HG02610 (cell line): Measurements from ENCODE around the gene F12.
"Not testable (repeated sequence)": the region's sequence is repeated elsewhere in the genome, so short reads cannot be mapped to it uniquely, and the experiment has no call there.

ENCODE experiments used
- ATAC-seq: cut with Tn5 transposase; IDR thresholded peaks from one replicate; pipeline ENCODE4 v1.9.1; 2021; ENCODE audit warnings: mild to moderate bottlenecking, moderate library complexity; ENCODE audit not compliant: unreplicated experiment

F12 gene

DNA sequence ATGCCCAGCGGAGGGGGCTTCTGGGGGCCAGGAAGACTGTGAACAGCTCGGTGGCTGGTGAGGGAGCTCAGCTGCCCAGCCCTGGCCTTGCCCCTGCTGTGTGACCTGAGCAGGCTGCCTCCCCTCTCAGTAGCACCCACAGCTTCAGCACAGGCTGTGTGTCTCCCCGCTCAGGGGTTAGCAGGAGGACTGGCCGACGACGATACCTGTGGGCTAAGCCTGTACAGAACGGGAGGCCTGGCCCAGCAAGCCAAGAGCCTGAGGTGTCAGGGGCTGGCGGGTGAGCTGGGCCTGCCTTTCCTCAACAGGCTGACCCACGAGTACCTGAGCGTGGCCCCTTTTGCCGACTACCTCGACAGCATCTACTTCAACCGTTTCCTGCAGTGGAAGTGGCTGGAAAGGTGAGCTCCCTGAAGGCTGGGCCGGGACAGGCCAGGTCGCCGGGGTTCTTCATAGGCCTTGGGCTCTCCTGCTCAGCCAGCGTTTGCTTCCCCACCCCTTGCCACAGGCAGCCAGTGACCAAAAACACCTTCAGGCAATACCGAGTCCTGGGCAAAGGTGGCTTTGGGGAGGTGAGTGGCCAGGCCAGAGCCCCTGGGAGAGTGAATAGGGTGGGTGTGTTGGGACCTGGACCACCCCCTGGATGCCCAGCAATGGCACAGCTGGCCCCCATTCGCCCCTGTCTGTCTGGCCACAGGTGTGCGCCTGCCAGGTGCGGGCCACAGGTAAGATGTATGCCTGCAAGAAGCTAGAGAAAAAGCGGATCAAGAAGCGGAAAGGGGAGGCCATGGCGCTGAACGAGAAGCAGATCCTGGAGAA is 23.7 kb upstream of the F12 start:
- no peak for ATAC-seq

DNA sequence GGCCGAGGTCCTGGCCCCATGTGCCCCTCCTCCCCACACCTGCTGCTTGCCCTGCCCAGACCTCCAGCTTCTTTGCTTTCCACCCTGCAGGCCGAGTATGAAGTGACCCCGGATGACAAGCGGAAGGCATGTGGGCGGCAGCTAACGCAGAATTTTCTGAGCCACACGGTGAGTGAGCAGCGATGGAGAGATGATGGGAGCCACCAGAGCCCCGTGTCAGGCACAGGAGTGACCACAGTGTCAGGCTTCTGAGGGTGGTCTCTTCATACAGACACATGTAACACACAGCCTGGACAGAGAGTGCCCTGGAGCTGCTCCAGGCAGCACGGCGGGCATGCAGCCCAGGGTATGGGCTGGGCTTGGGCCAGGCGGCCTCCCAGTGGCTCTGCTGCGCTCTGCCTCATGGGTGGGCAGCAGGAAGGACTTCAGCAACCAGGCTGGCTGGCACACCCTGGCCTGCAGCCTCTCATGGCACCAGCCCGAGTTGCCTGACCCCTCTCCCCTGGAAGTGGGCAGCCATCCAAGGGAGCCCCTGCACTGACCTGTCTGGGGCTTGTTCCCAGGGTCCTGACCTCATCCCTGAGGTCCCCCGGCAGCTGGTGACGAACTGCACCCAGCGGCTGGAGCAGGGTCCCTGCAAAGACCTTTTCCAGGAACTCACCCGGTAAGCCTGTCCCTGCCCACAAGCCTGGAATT is 22.9 kb upstream of the F12 start:
- ATAC-seq: no peak

DNA sequence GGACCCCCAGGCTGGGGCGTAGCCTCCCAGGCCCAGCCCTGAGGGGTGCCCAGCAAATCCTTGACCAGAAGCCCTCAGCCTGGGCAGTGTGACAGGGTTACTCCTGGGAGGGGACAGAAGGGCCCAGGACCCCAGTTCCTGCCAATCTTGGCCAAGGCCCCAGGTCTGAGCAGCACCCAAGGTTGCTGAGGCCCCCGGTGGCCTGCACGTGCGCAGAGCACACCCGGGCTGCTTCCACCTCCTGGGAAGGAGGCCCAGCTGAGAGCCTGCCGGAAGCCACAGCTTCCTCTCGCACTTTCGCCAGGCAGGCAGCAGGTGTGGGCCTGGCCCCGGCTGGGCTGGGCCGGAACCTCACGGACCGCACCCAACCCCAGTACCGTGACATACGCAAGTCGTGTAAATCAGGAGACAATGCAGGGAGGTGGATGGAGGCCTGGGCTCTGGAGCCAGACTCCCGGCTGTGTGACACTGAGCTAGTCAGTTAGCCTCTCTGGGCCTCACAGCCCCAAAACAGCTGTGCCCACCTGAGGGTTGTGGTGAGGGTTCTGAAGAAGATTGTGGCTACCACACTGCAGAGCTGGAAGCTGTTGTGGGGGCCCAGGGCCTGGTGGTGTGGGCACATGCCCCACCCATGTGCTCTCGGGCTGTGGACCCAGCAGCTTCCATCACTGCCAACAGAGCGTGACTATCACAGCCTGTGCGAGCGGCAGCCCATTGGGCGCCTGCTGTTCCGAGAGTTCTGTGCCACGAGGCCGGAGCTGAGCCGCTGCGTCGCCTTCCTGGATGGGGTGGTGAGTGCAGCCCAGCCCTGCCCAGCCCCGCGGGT is 22.2 kb upstream of the F12 start:
- ATAC-seq: peak; percentile 37

DNA sequence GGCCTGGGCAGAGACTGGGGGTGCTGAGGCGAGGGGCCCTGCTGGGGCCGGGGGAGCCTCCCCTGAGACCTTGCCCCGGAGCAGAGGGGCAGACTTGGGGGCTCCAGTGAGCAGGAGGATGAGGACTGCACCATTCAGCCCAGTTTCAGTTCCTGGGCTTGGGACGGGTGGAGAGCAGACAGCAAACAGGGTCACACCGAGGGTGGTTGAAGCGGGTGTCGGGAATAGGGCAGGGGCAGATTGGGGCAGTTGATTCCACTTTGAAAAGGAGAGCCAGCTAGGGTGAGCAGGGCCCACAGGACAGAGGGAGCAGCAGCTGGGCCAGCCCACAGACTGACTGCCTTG is 21.6 kb upstream of the F12 start:
- no peak for ATAC-seq

DNA sequence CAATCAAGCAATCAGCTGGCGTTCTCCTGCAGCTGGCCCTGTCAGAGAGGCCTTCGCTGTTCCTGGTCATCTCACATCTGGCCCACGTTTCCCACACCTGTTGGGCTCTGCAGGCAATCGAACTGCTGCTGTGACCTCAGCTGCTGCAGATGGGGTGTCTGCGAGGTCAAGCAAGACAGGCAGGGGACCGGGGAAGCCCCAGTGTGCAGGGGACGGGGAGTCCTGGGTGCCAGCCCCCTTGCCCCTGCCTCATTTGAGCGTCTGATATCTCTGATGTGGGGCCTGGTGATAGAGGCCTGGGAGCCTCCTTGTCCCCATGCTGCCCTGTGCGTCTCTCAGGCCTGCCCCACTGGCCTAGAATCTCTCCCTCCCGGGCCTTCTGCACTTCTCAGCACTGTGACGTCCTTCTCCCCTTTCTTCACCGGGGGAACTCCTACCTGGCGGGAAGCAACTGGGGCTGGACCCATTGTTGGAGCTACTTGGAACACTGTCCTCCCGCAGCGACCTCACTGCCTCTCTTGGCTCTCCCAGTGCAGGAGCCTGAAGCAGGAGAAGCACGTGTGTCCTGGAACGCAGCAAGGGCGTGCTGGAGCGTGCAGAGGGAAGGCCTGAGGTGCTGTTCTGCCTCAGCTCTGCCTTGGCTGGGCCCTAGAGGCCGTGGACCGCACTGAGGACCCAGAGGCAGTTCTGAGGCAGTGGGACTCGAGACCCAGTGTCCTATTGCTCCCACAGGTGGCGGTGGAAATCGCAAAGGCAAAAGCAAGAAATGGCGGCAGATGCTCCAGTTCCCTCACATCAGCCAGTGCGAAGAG is 21.0 kb upstream of the F12 start:
- no peak for ATAC-seq

DNA sequence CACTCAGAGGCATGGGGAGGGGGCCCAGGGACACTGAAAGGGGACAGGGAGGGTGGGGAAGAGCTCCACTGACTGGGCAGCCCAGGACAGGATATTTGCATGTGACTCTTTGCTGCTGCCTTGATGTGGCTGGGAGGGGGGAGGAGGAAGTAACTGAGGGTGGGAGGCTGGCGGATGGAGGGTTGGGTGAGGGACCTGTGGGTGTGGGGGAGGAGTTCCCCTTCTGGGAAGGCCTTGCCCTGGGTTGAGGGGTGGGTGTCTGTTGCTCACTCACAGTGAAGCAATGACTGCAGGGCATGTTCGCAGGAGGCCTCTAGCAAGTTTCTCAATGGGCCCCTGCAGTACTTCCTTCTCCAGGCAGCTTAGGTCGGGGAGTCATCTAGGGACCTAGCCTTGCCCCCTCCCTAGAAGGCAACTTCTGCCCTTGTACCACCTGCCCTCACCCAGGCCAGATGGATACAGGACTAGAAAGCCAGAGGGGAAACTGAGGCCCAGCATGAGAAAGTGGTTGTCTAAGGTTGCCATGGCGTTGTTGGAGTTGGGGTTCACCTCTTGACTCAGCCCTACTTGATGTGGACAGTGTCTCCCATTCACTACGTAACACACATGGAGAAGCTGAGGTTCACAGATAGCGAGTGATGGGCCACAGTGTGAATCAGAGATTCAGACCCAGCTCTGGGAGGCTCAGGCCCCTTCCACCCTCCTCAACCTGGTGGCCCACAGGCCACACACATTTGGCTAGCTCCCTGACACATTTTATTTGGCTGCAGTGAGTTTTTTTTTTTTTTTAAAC is 20.1 kb upstream of the F12 start:
- ATAC-seq: no peak

DNA sequence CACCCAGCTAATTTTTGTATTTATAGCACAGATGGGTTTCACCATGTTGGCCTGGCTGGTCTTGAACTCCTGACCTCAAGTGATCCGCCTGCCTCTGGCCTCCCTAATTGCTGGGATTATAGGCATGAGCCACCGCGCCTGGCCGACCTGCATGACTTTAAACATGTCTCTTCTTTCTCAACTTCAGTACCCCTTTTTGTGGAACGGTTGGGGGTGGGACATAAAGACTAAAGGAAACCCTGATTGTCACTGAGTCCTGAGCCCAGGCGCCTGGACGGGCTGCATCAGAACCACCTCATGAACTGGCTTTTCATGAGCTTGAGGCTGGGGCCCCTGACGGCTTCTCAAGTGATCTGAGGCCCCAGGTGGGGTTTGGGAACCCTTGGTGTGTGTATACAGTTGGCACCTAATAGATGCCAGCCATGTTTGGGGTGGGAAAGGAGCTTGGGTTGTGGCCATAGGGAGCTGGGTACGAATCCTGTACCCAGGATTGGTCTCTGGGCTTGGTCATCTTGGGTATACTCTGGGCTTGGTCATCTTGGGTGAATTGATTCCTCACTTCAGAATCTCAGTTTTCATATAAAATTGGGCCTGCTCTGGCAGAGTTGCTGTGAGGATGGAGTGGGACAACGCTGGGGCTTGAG is 19.3 kb upstream of the F12 start:
- no peak for ATAC-seq

DNA sequence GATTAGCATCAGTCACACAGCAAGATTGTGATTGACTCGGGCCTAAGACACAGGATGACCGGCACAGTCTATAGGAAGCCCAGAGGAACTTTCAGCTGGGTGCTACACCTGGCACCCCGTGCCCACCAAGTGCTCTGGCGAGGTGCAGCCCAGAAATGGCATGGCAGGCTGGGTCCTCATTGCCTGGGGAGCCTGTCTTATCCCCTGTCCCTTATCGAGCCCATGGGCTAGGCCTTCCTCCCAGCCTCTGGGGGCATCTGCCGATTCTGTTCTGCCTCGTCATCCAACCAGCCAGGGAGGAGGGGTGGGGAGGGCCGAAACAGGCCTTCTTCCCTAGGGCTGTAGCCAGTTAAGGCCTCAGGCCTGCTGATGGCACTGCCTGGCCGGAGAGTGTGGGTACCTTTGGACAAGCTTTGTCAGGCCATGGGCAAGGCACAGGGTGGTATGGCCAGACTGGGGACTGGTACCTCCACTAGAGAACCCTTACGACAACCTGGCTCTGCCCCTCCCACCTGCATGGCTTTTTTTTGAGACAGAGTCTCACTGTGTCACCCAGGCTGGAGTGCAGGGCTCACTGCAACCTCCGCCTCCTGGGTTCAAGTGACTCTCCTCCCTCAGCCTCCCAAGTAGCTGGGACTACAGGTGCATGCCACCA is 18.7 kb upstream of the F12 start:
- ATAC-seq: no peak

DNA sequence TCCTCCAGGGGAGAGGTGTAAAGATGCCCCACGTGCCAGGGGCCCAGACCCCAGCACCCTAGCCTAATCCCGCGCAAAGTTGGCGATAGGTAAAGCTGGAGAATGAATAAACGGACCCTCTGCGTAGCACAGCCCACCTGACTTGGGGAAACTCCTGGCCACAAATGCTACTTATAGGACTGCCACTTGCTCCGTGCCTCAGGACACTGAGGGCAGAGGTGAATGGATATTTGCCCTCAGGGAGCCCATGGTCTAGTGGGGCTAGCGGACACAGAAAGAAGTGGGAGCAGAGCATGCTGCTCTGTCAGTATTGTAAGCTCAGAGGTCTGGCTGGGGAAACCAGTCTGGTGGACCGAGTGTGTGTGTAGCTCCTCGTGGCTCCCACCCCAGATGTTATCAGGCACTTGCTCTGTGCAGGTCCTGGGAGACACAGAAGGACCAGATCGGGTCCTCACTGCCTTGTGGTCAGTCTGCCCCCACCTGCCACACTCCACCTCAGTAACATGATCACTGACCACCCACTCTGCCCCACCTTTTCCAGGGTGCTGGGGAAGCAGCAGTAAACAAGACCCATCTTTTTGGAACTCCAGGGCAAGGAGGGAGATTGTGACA is 18.0 kb upstream of the F12 start:
- ATAC-seq: no peak

DNA sequence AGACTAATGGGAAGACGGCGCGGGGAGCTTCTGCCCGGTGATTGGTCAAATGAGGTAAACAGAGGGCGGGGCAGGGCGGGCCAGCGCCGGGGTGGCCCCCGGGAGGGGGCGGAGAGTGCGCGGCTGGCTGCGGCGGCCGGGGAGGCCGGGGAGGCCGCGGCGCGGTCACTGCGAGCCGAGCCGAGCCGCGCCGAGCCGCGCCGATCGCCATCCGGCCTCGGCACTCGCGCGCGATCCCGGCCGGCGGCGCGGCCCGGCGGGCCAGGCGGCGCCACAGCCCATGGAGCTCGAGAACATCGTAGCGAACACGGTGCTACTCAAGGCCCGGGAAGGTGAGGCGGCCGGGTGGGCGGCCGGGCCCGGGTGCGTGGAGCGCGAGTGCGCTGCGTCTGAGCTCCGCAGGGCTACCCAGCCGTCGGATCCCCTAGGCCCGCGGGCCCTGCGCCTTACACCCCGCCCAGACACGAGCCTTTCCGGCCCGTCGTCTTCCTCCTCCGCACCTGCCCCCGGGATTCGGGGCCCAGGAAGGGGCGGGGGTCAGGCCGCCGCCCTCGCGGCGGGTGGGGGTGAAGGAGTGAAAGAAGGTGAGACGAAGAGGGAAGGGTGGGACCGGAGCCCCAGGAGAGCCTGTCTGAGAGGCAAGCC is 17.3 kb upstream of the F12 start, which contains the start of gene GRK6:
Gene GRK6 (plus strand): TSS at position 111 of the 645 bp plus-strand sequence. CDS start 170 bp downstream, at position 281.
- ATAC-seq: peak; percentile 8

DNA sequence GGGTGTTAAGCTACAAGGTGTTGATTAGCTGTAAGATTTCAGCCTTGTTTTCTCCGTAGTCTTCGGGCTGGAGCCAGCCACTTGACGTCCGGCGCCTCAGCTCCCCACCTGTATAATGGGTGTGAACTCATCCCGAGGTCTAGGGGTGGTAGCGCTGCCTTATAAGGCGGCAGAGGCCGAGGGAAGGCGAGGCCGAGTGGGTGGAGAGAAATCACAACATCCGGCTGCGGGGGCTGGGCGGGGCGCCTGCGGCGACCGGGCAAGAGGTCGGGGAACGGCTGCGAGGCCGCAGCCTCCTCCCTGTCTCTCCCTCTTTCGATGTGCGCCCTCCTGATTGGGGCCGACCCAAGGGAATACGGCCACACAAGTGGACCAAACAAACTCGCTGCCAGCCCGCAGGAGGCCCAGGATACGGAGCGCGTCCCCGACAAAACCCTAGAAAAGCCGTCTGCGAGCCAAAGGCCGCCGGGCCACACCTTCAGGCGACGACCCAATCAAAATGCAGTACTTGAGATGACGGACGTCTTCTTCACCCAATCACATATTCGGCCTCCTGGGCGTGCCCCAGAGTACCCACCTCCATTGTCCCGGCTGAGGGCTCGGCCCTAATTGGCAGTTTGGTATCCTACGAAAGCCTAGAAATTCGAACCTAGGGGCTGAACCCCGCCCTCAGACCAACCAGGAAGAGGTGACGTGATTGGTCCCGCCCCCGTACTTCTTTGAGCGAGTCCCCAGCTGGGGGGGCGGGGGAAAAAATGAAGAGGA is 16.6 kb upstream of the F12 start:
- peak; percentile 81 for ATAC-seq

DNA sequence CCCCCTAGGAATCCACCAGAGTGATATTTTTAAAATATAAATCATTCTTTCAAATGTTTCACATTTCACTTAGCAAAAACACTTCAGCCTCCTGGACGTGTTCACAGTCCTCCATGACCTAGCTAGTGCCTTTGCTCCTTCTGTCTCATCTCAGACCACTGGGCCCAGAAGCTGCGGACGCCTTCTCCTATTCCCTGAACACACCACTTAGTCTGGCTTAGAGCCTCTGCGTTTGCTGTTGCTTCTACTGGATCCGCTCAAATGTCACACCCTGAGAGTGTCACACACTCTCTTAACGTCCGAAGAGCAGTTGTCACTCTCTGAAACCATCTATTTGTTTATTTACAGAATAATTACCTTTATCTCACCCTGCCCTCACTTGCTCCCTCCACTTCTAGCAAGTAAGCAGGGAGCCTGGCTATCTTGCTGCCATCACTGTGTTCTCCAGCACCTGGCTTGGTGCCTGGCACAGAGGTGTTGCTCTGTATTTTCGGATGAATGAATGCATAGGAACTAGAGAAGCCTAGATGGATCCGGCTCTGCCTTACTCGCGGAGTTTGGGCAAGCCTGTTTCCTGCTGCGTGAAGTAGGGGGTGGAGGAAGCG is 15.9 kb upstream of the F12 start:
- ATAC-seq: no peak

DNA sequence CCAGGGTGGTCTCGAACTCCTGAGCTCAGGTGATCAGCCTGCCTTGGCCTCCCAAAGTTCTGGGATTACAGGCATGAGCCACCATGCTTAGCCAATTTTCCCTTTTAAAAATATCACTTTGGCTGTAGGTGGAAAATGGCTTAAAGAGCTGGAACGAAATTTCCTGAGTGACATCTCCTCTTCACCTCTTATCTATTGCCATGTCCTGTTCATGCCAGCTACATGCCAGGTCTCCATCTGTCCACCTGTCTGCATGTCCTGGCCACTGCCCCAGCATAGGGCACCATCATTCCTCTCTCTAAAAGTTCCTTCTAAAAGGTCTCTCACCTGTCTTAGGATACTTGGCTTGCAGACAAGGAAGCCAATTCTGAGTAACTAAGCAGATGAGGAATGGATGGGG is 14.3 kb upstream of the F12 start:
- ATAC-seq: no peak

DNA sequence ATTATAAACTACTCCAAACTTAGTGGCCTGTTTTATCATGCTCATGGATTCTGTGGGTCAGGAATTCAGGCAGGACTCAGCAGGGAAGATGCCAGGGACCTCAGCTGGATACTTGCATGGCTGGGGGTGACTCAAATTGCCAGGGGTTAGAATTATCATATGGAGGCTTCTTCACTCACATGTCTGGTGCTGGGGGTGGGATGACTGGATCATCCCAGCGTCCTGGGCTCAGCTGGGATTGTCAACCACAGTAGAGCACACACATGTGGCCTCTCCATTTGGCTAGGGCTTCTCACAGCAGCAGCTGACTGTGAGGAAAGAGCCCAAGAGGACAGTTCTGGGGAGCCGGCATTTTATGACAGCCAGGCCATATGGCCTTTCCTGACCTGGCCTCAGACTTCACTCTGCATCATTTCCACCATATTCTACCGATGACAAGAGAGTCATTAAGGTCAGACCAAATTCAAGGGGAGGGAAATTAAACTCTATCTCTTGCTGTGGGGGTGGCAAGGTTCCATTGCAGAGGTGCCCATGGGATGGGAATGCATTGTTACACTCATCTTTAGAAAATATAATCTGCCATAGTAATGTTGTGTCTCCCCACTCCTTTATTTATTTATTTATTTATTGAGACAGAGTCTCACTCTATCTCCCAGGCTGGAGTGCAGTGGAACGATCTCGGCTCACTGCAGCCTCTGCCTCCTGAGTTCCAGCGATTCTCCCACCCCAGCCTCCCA is 11.9 kb upstream of the F12 start:
- ATAC-seq: no peak

DNA sequence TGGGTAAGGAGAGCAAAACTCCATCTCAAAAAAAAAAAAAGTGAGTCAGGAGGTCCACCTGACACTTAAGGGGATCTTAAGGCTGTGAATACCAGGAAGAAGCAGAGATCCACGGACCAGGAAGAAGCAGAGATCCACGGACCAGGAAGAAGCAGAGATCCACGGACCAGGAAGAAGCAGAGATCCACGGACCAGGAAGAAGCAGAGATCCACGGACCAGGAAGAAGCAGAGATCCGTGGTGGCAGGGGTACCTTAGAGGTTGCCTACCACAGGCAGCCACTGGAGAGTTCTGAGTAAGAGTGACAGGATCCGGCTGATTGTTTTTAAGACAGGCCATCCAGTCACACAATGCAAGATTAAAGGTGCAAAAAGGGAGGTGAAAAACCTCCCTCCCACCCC is 11.1 kb upstream of the F12 start:
- not testable (repeated sequence) for ATAC-seq

DNA sequence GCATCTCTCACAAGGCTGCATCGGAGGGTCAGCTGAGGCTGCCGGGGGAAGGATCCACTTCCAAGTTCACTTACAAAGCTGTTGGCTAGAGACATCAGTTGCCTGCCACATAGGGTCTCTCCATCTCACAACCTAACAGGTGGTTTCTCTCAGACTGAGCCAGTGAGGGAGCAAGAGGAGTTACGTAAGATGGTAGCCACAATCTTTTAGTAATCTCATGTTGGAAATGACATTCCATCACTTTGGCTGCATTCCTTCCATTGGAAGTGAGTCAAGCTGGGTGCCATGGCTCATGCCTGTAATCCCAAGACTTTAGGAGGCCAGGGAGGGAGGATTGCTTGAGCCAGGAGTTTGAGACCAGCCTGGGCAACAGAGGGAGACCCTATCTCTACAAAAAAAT is 9.7 kb upstream of the F12 start:
- ATAC-seq: no peak
